D721Med (cell line): ENCODE results near the gene SERPINB1.

ENCODE experiments used
- DNase-seq: peaks from one replicate; pipeline ENCODE4 v3.0.0; 2011; ENCODE audit warnings: low spot score; ENCODE audit not compliant: insufficient read length
- FAIRE-seq: peaks from 2 replicates; lab custom pipeline; 2011; peaks lifted over from hg19 to GRCh38; lab: Jason Lieb, UNC
- TF ChIP-seq, protein P1 (sequence below): IDR thresholded peaks from 2 replicates; pipeline ENCODE4 v1.5.1; 2012; ENCODE audit warnings: mild to moderate bottlenecking, control low read depth; ENCODE audit not compliant: insufficient read depth; ENCODE audit errors: missing control alignments

SERPINB1 gene

DNA sequence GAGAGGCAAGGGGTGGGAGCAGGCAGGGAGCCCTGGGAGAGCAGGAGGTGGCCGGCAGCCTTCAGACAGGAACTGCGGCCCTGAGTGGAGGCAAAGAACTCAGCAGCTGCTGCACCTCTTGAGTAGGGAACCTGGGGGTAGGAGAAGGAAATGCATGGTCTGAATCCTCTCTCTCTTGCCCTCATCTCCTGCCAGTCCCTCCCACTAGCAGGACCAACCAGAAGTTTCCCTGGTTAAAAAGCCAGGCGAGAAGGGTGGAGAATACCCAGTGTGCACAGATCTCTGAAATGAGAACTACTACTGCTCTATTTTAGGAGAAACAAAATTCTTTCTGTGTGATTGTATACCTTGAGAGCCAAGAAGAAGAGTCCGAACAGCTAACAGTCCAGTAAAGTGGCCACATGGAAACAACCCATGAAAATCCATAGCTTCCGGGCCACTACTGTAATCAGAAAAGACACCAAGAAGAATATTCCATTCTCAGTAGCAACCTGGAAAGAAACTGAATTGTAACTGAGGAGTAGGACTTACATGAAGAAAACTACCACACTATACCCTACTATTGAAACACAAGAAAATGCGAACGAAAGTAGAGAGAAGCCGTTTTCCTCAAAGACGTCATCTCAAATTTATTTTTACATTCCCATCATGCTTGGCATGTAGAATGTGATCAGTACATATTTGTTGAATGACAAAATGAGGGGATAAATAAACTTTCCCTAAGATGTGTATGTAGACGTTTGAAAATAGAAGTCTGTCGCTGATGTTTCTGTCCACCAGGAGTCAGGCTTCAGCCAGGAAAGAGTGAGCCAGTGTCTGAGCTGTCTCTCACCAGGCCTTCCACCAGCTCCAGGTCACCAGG is 50.8 kb downstream of the SERPINB1 start:
- no peak for DNase-seq
- no peak for FAIRE-seq

DNA sequence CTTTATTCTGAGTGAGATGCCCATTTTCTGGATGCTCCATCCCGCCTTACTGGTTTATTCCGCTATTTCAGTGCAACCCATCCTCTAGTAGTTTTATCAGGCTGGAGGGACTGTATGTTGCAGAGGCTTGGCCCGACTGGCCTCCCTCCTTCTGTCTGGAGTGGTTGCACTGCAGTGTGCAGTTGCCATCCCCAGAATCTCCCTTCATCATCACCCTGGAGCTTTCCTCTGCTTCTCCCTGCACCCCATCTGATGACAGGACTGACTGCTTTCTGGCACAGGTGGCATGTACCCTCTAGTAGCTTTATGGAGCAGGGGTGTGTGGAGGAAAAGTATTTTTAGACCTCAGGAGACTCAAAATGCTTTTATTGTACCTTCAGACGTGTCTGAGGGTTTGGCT is 55.4 kb downstream of the SERPINB1 start:
- TF ChIP-seq, protein P1, sequence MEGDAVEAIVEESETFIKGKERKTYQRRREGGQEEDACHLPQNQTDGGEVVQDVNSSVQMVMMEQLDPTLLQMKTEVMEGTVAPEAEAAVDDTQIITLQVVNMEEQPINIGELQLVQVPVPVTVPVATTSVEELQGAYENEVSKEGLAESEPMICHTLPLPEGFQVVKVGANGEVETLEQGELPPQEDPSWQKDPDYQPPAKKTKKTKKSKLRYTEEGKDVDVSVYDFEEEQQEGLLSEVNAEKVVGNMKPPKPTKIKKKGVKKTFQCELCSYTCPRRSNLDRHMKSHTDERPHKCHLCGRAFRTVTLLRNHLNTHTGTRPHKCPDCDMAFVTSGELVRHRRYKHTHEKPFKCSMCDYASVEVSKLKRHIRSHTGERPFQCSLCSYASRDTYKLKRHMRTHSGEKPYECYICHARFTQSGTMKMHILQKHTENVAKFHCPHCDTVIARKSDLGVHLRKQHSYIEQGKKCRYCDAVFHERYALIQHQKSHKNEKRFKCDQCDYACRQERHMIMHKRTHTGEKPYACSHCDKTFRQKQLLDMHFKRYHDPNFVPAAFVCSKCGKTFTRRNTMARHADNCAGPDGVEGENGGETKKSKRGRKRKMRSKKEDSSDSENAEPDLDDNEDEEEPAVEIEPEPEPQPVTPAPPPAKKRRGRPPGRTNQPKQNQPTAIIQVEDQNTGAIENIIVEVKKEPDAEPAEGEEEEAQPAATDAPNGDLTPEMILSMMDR = no peak
- DNase-seq (no peak), FAIRE-seq (no peak)

More for the DNA sequence above, 50.8 kb downstream of the SERPINB1 start:
- TF ChIP-seq, protein P1 = peak; percentile 36

DNA sequence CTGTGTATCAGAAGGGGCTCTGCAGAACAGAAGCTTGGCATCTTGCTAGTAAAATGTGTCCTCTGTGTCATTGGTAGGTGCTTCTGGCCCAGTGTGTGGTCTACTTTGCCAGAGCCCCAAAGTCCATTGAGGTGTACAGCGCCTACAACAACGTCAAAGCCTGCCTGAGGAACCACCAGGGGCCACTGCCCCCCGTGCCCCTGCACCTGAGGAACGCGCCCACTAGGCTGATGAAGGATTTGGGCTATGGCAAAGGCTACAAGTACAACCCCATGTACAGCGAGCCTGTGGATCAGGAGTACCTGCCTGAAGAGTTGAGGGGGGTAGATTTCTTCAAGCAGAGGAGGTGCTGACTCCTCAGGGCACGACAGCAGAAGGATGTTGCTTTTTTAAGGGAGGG is 56.7 kb downstream of the SERPINB1 start:
- no peak for FAIRE-seq
- TF ChIP-seq, protein P1 = no peak
- no peak for DNase-seq

DNA sequence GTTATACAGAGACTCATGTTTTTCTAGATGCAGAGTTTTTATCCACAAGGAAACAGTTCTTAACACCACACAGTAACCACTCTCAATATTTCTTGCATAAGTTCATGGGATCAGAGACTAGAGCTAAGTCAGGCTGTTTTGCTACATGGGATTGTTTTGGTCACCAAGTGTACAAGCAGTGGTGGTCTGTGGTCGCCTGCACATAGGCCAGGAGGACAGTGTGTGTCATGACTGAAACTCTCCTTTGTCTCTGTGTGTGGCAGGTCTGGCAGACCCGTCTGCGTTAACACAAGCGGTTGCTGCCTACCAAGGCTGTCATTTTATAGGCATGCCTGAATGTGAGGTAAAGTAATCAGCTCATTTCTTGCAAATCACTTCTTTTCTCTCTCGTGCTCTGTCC is 57.6 kb downstream of the SERPINB1 start:
- no peak for FAIRE-seq
- no peak for DNase-seq
- TF ChIP-seq, protein P1 = no peak

DNA sequence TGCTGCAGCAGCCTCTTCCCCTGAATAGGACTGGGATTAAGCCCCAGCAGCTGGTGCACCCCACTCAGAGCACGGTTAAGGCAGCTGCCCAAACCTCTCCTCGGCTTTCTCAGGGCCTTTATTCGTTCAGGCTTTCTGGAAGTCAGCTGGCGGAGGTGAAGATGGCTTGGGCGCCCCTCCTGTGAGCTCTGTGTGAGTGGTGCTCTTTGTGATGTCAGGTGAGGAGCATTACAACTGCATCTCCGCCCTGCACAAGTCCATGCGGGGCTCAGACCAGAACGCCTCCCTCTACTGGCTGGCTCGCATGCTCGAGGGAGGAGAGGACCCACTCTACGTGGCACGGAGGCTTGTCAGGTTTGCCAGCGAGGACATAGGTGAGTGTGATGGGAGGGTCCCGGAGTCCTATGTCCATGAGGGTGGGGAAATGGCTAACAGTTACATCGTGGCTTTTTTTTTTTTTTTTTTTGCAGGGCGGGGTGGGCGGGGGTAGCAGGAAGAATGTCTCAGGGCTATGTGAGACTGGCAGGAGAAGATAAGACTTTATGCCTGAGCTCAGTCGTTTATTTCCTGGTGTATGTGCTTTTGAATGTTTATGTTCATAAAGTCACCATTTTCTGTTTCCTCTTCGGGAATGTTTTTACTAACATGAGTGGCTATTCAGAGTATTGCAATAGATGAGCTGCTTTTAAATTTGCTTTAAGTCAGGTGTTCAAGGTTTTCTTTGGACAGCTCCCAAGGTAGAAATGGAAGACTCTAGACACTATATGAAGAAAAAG is 58.3 kb downstream of the SERPINB1 start:
- TF ChIP-seq, protein P1 = no peak
- no peak for FAIRE-seq
- DNase-seq = no peak

DNA sequence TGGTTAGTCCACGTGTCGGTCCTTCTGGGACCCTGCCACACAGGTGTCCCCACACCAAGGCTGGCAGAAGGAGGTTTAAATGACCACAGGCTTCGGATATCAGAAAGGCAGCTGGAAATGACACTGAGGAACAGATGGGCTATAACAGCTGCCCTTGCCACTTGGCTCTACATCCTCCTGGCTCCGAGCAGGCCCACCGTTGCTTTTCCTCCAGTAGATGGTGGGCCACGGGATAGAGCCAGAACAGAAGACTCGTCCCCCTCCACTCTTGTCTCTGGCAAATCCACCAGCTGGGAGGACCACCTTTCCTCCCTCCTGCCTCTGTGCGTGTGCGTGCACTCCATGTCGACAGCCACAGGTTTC is 58.9 kb downstream of the SERPINB1 start:
- TF ChIP-seq, protein P1 = no peak
- no peak for DNase-seq
- no peak for FAIRE-seq
